ENCODE data around the gene TUSC1. TPM values are rescaled to one million over a fixed set of nuclear protein-coding genes. Genes with fewer than 3 reads are reported as not detected.

Gene TUSC1
- total and polyA plus RNA-seq, 2 of the 8 experiments (the other 6 are each of a cell fraction or from before 2014, with no cell fraction given), result 4.3 to 4.6 TPM

DNA sequence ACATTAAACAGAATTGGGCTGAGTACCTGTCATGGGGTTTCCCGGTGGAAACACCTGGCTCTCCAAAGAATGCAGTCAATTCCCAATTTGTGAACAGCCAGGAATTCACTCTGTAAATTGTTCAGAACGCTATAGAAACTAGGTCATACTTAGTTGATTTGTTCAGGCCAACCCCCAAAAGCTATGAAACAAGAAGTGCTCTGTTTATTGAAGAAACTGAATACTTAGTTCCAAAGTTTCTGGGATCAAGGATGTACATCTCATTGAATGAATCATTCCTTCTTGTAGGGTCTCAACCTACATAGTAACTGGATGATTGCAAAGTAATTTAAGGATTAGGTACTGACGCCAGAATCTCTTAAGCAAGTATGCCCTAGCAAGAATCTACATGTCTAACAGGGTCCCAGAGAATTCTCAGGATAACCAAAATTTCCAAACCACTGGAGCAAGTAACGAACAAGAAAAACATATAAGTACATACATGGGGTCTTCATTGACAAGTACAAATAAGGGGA lies 659 bp upstream of the TUSC1 start:
- Histone ChIP-seq H3K79me2 (ENCODE audit: control insufficient read depth in 1 of 2, insufficient read depth in 2 of 2, low read length in 2 of 2) (no peaks in the 10 kb centered on the region), H4K91ac (replicated peaks; ENCODE audit: insufficient read length, low read length) (no peak overlapping the region), H2AK5ac (ENCODE audit: low read depth, low read length) (no peak overlapping the region), H2BK15ac (ENCODE audit: low read length) (no peak overlapping the region), H3K23ac (ENCODE audit: insufficient read length) (no peak overlapping the region), H3K14ac (ENCODE audit: insufficient read length) (no peak overlapping the region), H4K20me1 (replicated peaks in 1 of 2; ENCODE audit: control insufficient read depth in 1 of 2, insufficient read depth in 2 of 2, low read length in 2 of 2) (no peaks in the 10 kb centered on the region), H3K18ac (ENCODE audit: extremely low read depth, low read length) (no peak overlapping the region), H4K5ac (ENCODE audit: insufficient read length, low read depth, low read length) (no peak overlapping the region), H4K8ac (ENCODE audit: extremely low read depth, insufficient read depth, low read length) (no peak overlapping the region), H2AFZ (ENCODE audit: low read length) (no peak overlapping the region), H3K36me3 (ENCODE audit: control insufficient read depth in 2 of 4, insufficient read depth in 4 of 4, low read length in 3 of 4) (no peaks in the 10 kb centered on the region), H3K27me3 (replicated peaks in 1 of 4; ENCODE audit: control insufficient read depth in 3 of 4, extremely low read depth in 1 of 4, insufficient read depth in 3 of 4, low read length in 3 of 4) (peaks cover 0 to 3% (median 0%) of the 10 kb centered on the region in 4 experiments; a peak in 1 of 7 replicates), H3K4me3 (ENCODE audit: extremely low read depth in 1 of 4, insufficient read depth in 2 of 4, low read depth in 3 of 4, low read length in 4 of 4) (peak overlapping the region in 1 of 4 experiments; percentile 76; a peak in 2 of 8 replicates), H3K4ac (replicated peaks; ENCODE audit: insufficient read length, low read depth, low read length) (no peak overlapping the region), H3K4me2 (ENCODE audit: insufficient read depth in 1 of 2, low read depth in 2 of 2, low read length in 2 of 2) (peak overlapping the region; percentile 50 to 73; a peak in 2 of 4 replicates), H2BK20ac (ENCODE audit: low read length) (no peak overlapping the region), H3K4me1 (replicated peaks in 1 of 4; ENCODE audit: control insufficient read depth in 3 of 4, insufficient read depth in 4 of 4, low read length in 3 of 4) (peaks cover 0 to 9% (median 2%) of the 10 kb centered on the region in 4 experiments; a peak in 4 of 7 replicates), H3K79me1 (ENCODE audit: low read depth, low read length) (no peaks in the 10 kb centered on the region), H2BK5ac (ENCODE audit: low read depth, low read length) (no peak overlapping the region), H3K23me2 (ENCODE audit: low read depth, low read length) (peaks cover 2% of the 10 kb centered on the region; the same call in 1 of the 2 replicates), H3K9ac (replicated peaks in 1 of 4; ENCODE audit: extremely low read depth in 1 of 4, low read depth in 3 of 4, low read length in 3 of 4) (no peak overlapping the region), H3K27ac (ENCODE audit: low read depth, low read length) (no peak overlapping the region), H2BK12ac (ENCODE audit: low read depth, low read length) (no peak overlapping the region), H3K9me3 (ENCODE audit: insufficient read depth in 2 of 2, low read depth in 1 of 2, low read length in 1 of 2) (peaks cover 0 to 7% of the 10 kb centered on the region in 2 experiments; a peak in 1 of 4 replicates), H3K56ac (replicated peaks; ENCODE audit: insufficient read length, low read depth, low read length) (no peak overlapping the region), H2BK120ac (replicated peaks; ENCODE audit: low read depth, low read length) (no peak overlapping the region)
- POLR2A ChIA-PET (ENCODE audit: partially characterized antibody), result no interaction called here
- 81% methylated on average over 4 of the region's 4 CpGs; no CpG with 5 or more reads in 1 of the 2 experiments for WGBS, 2 experiments (ENCODE audit: extremely low coverage in 1 of 2, insufficient coverage in 1 of 2, insufficient read length in 1 of 2, insufficient replicate concordance in 2 of 2, low coverage in 1 of 2, low lambda C conversion rate in 2 of 2, missing lambda C conversion rate in 1 of 2)
- no peak for FAIRE-seq
- CTCF ChIA-PET (ENCODE audit: partially characterized antibody), result no interaction called here
- no peak for TF ChIP-seq SP2 (IDR thresholded peaks at IDR 0.05; ENCODE audit: low read length)
- no peak for TF ChIP-seq KDM1A (IDR thresholded peaks at IDR 0.05; ENCODE audit: borderline replicate concordance, low read length)
- no peak for TF ChIP-seq POLR2AphosphoS5 (IDR thresholded peaks at IDR 0.05; ENCODE audit: low read depth, low read length)
- DNase-seq (ENCODE audit: low read depth in 1 of 2, low spot score in 2 of 2), result no peak
